Measurements from ENCODE around the gene RSBN1.
"Not testable (repeated sequence)": the region's sequence is repeated elsewhere in the genome, so short reads cannot be mapped to it uniquely, and the experiment has no call there.

RSBN1 gene

DNA sequence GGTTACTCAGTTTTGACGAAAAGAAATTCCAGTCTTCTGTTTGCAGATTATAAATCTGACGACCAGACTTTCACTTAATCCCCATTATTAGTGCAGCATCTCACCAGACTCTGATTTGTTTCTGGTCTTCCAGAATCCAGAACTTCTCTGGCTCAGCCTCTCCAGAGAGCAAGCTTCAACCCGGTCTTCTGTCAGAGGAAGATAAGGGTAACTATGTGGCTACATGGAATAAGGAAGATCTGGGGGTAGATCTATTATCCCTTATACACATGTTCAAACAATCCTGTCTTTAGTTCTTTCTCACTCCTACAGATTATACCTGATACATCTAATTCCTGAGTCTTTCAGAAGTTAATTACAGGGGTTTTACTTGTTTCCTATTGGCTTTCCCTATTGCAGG, 62.9 kb downstream of the RSBN1 start:
- no peak for DNase-seq (ENCODE audit: low read depth in 2 of 3, low spot score in 2 of 3)

DNA sequence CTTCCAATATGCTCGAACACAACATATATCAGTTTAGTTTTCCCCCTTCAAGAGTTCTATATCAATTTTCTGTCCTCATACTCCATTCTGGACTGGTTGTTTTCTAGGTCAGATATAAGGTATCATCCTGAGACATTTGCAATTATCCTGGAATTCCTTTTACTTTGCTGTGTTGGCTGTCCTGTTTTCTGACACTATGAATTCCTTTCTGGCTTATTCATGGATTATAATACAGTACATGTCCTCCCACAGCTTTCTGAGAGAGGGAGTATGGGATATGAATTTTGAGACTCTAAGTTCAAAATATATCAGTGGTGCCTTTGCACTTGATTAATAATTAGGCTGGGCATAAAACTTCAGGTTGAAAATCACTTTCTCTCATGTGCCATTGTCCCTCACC, 64.9 kb downstream of the RSBN1 start:
- no peak for DNase-seq (ENCODE audit: low read depth in 2 of 3, low spot score in 2 of 3)

DNA sequence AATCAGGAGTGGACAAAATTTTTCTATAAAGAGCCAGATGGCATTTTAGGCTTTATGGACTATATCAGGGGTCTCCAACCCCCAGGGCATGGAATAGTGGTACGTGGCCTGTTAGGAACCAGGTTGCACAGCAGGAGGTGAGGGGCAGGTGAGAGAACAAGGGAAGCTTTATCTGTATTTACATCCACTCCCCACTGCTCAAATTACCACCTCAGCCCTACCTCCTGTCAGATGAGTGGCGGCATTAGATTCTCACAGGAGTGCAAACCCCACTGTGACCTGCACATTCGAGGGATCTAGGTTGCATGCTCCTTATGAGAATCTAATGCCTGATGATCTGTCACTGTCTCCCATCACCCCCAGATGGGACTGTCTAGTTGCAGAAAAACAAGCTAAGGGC, 66.9 kb downstream of the RSBN1 start:
- no peak for DNase-seq (ENCODE audit: low read depth in 2 of 3, low spot score in 2 of 3)

DNA sequence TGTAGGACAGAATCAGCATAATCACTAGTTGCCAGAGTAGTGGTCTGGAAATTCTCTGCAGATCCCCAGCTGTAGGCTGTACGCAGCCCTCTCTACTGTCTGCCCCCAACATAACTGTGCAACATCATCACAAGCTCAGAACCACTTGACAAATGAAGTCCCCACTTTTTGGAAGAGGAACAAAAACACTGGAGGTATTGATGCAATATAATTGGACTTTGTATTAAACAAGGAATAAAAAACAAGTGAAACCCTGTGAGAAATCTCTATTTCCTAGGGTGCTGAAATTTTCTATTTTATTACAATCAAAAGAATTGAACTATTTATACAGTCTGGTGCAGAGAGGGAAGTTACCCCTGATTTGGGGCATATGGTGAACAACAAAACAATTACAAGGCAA, 68.2 kb downstream of the RSBN1 start:
- no peak for DNase-seq (ENCODE audit: low read depth in 2 of 3, low spot score in 2 of 3)

DNA sequence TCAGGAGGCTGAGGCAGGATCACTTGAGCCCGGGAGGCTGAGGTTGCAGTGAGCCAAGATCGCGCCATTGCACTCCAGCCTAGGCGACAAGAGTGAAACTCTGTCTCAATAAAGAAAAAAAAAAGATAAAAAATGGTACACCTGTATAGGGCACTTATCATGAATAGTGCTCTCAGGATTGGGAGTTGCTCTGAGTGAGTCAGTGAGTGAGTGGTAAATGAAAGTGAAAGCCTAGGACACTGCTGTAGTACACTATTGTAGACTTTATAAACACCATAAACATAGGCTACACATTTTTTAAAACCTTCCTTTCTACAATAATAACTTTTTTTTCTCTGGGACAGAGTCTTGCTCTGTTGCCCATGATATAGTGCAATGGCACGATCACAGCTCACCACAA, 69.8 kb downstream of the RSBN1 start:
- DNase-seq (ENCODE audit: low read depth in 2 of 3, low spot score in 2 of 3), result no peak

DNA sequence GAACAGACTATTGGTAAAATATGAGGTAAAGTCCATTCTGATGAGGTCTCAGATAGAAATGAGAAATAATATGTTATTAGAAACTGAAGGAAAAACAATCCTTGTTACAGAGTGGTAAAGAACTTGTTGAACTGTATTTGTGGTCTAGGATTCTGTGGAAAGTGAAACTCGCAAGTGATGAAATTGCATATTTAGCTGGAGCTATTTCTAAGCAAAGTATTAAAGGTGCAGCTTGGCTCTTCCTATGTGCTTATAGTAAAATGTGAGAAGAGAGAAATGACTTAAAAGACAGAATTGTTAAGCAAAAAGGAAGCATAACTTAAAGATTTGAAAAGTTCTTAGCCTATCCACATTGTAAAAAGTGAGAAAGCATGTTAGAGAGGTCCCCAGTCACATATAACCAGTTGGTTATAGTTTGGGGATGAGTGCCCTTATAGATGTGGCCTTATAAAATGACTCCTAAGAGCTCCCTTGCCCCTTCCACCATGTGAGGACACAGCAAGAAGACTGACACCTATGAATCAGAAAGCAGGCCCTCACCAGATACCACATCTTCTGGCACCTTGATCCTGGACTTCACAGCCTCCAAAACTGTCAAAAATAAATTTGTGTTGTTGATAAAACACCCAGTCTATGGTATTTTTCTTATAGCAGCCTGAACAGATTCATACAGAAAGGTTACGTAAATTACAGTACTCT, 77.8 kb downstream of the RSBN1 start:
- no peak for DNase-seq (ENCODE audit: low read depth in 2 of 3, low spot score in 2 of 3)

DNA sequence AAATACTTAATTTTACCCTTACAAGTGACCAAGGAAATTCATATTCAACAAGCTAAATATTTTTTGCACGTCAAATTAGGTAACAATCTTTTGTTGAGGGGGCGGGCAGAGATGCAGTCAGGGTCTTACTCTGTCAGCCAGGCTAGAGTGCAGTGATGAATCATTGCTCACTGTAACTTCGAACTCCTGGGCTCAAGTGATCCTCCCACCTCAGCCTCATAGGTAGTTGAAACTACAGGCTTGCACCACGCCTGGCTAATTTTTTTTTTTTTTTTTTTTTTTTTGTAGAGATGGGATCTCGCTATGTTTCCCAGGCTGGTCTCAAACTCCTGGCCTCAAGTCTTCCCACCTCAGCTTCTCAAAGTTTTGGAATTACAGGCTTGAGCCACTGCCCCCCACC, 79.5 kb downstream of the RSBN1 start:
- no peak for DNase-seq (ENCODE audit: low read depth in 2 of 3, low spot score in 2 of 3)

DNA sequence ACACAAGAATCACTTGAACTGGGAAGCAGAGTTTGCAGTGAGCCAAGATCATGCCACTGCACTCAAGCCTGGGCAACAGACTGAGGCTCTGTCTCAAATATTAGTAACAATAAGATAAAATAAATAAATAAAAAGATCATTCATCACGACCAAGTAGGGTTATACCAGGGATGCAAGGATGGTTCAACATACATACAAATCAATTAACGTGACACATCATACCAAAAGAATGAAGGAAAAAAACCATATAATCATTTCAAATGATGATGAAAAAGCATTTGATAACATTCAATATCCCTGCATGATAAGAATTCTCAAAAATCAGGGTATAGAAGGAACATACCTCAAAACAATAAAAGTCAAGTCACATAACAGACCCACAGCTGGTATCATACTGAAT, 91.3 kb downstream of the RSBN1 start:
- DNase-seq (ENCODE audit: low read depth in 2 of 3, low spot score in 2 of 3), result no peak

DNA sequence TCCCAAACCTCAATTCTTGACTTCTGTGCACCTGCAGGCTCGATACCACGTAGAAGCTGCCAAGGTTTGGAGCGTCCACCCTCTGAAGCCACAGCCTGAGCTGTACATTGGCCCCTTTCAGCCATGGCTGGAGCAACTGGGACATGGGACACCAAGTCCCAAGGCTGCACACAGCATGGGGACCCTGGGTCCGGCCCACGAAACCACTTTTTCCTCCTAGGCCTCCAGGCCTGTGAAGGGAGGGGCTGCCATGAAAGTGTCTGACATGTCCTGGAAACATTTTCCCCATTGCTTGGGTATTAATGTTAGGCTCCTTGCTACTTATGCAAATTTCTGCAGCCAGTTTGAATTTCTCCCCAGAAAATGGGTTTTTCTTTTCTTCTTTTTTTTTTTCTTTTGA, 93.7 kb downstream of the RSBN1 start:
- not testable (repeated sequence) for DNase-seq (ENCODE audit: low read depth in 2 of 3, low spot score in 2 of 3)

DNA sequence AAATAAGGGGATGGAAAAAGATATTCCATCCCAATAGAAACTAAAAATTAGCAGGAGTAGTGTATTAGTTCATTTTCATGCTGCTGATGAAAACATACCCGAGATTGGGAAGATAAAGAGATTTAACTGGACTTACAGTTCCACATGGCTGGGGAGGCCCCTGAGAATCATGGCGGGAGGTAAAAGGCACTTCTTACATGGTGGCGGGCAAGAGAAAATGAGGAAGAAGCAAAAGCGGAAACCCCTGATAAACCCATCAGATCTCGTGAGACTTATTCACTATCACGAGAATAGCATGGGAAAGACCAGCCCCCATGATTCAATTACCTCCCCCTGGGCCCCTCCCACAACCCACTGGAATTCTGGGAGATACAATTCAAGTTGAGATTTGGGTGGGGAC, 94.8 kb downstream of the RSBN1 start:
- not testable (repeated sequence) for DNase-seq (ENCODE audit: low read depth in 2 of 3, low spot score in 2 of 3)

DNA sequence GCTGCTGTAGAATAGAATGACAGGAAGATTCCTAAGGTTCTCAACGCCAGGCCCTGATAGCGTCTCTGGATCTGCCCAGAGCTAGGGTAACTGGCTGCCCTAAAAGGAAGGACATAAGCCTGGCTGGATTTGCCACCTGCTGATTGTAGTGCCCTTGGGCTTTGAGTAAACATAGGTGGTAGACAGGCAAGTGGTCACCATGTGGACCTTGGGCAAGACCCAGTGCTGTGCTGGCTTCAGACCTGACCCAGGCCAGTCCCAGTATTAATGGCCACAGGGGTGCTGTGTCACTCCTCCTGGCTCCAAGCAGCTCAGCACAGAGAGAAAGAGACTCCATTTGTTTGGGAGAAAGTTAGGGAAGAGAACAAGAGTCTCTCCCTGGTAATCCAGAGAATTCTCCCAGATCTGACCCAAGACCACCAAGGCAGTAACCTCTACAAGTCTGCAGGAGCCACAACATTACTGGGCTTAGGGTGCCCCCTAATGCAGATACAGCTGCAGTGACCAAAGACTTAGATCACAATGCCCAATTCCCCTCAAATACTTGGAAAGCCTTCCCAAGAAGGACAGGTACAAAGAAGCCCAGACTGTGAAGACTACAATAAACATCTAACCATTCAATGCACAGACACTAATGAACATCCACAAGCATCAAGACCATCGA, 97.5 kb downstream of the RSBN1 start:
- no peak for DNase-seq (ENCODE audit: low read depth in 2 of 3, low spot score in 2 of 3)
